ENCODE results near the gene TMEM158. TPM values are rescaled to one million over a fixed set of nuclear protein-coding genes. Genes with fewer than 3 reads are reported as not detected.

TMEM158 gene
- total and polyA plus RNA-seq, 2 experiments from 2014 or later = 8.5 to 16.9 TPM

GRCh38 chr3:45232521-45232920, 6.4 kb upstream of the TMEM158 start:
- Histone ChIP-seq H2AFZ (no peak overlapping the region), H3K9me2 (replicated peaks; ENCODE audit: insufficient read depth) (no peaks in the 10 kb centered on the region), H3K4me3 (no peak overlapping the region), H3K36me3 (replicated peaks; ENCODE audit: insufficient read depth, low read depth) (no peaks in the 10 kb centered on the region), H3K79me2 (no peaks in the 10 kb centered on the region), H4K20me1 (ENCODE audit: insufficient read depth, poor library complexity, severe bottlenecking) (no peaks in the 10 kb centered on the region), H3K4me1 (ENCODE audit: insufficient read depth) (no peaks in the 10 kb centered on the region), H3K9me3 (ENCODE audit: low read depth) (no peaks in the 10 kb centered on the region), H3K27ac (no peak overlapping the region), H3K27me3 (peaks cover 47% of the 10 kb centered on the region), H3K4me2 (no peak overlapping the region)
- TF ChIP-seq, protein P1, sequence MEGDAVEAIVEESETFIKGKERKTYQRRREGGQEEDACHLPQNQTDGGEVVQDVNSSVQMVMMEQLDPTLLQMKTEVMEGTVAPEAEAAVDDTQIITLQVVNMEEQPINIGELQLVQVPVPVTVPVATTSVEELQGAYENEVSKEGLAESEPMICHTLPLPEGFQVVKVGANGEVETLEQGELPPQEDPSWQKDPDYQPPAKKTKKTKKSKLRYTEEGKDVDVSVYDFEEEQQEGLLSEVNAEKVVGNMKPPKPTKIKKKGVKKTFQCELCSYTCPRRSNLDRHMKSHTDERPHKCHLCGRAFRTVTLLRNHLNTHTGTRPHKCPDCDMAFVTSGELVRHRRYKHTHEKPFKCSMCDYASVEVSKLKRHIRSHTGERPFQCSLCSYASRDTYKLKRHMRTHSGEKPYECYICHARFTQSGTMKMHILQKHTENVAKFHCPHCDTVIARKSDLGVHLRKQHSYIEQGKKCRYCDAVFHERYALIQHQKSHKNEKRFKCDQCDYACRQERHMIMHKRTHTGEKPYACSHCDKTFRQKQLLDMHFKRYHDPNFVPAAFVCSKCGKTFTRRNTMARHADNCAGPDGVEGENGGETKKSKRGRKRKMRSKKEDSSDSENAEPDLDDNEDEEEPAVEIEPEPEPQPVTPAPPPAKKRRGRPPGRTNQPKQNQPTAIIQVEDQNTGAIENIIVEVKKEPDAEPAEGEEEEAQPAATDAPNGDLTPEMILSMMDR (IDR thresholded peaks at IDR 0.05; ENCODE audit: poor library complexity) = no peak
- no peak for TF ChIP-seq EZH2phosphoT487 (IDR thresholded peaks at IDR 0.05; ENCODE audit: low read depth, severe bottlenecking, unreplicated experiment)
- TF ChIP-seq EZH2 (IDR thresholded peaks at IDR 0.05; ENCODE audit: borderline replicate concordance) = no peak
- no peak for DNase-seq (ENCODE audit: low spot score)

GRCh38 chr3:45227946-45228345, 1.9 kb upstream of the TMEM158 start:
- Histone ChIP-seq H3K9me2 (replicated peaks; ENCODE audit: insufficient read depth) (no peaks in the 10 kb centered on the region), H3K27me3 (peaks cover 74% of the 10 kb centered on the region), H4K20me1 (ENCODE audit: insufficient read depth, poor library complexity, severe bottlenecking) (no peaks in the 10 kb centered on the region), H3K79me2 (no peaks in the 10 kb centered on the region), H3K36me3 (replicated peaks; ENCODE audit: insufficient read depth, low read depth) (no peaks in the 10 kb centered on the region), H2AFZ (no peak overlapping the region), H3K4me3 (no peak overlapping the region), H3K4me2 (no peak overlapping the region), H3K9me3 (ENCODE audit: low read depth) (no peaks in the 10 kb centered on the region), H3K27ac (no peak overlapping the region), H3K4me1 (ENCODE audit: insufficient read depth) (peaks cover 5% of the 10 kb centered on the region)
- WGBS (ENCODE audit: low lambda C conversion rate, missing lambda C conversion rate) = 63% methylated on average over 6 of the region's 6 CpGs
- DNase-seq (ENCODE audit: low spot score) = peak; percentile 30
- TF ChIP-seq, protein P1 (IDR thresholded peaks at IDR 0.05; ENCODE audit: poor library complexity) = no peak
- TF ChIP-seq EZH2 (IDR thresholded peaks at IDR 0.05; ENCODE audit: borderline replicate concordance) = no peak
- no peak for TF ChIP-seq EZH2phosphoT487 (IDR thresholded peaks at IDR 0.05; ENCODE audit: low read depth, severe bottlenecking, unreplicated experiment)

DNA sequence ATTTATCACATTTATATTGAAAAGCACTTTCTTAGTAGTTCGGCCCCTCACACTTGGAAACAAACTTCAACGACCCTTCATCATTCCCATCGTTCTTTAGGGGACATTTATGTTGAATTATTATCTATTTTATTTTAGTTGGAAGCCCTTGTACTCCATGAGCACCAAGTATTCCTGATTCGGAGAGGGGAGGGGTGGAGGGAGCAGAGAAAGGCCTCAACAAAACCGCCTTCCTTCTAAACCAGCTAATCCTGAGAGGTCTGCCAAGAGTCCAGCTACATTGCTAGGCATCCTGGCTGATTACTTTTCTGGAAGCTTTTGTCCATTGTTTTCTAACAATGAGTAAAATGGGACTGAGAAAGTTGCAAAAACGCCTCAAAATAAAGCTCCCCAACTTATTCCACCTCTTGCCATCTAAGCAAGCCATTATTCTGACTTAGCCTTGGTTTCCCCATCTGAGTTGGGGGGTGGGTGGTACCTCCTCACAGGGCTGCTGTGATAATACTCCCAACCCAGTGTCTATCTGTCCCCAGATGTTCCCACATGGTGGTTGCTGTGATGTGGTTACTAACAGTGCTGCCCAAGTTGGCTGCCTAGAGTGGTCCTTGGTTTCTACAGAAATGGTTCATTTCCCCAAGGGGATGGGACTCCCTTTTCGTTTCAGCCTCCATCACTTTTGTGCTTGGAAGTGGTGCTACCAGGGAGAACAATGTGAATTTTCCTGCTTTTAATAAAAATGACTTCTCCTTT, 1.2 kb upstream of the TMEM158 start:
- Histone ChIP-seq H3K4me2 (peak overlapping the region; percentile 90), H2AFZ (no peak overlapping the region), H3K27ac (no peak overlapping the region), H3K4me1 (ENCODE audit: insufficient read depth) (peaks cover 5% of the 10 kb centered on the region), H3K79me2 (no peaks in the 10 kb centered on the region), H3K4me3 (no peak overlapping the region), H3K9me3 (ENCODE audit: low read depth) (no peaks in the 10 kb centered on the region), H3K27me3 (peaks cover 80% of the 10 kb centered on the region), H3K36me3 (replicated peaks; ENCODE audit: insufficient read depth, low read depth) (no peaks in the 10 kb centered on the region), H3K9me2 (replicated peaks; ENCODE audit: insufficient read depth) (no peaks in the 10 kb centered on the region), H4K20me1 (ENCODE audit: insufficient read depth, poor library complexity, severe bottlenecking) (no peaks in the 10 kb centered on the region)
- TF ChIP-seq, protein P1 (IDR thresholded peaks at IDR 0.05; ENCODE audit: poor library complexity) = no peak
- TF ChIP-seq EZH2phosphoT487 (IDR thresholded peaks at IDR 0.05; ENCODE audit: low read depth, severe bottlenecking, unreplicated experiment) = no peak
- no peak for TF ChIP-seq EZH2 (IDR thresholded peaks at IDR 0.05; ENCODE audit: borderline replicate concordance)
- no peak for DNase-seq (ENCODE audit: low spot score)
- 77% methylated on average over 7 of the region's 7 CpGs for WGBS (ENCODE audit: low lambda C conversion rate, missing lambda C conversion rate)
